Lower lobe of right lung (tissue), 2 donors: Measurements from ENCODE around the gene INPP5D. TPM values are rescaled to one million over a fixed set of nuclear protein-coding genes. Genes with fewer than 3 reads are reported as not detected.

Source experiments
- ATAC-seq, 2 donors: fragments of 200-7000 bp; cut with Tn5 transposase; one replicate each; pipeline ENCODE4 v1.9.1; 2020 to 2022; ENCODE audit warnings: mild to moderate bottlenecking in 2 of 2, moderate library complexity in 2 of 2
- DNase-seq: peaks from one replicate; pipeline ENCODE4 v3.0.0-alpha.2; 2020
- H3K27ac ChIP-seq: fragments of 200-600 bp; one replicate; pipeline ENCODE4 v1.8.0; 2022
- H3K27me3 ChIP-seq: fragments of 200-600 bp; one replicate; pipeline ENCODE4 v1.8.0; 2022; ENCODE audit warnings: low read depth
- H3K36me3 ChIP-seq: fragments of 200-600 bp; one replicate; pipeline ENCODE4 v1.8.0; 2022; ENCODE audit warnings: mild to moderate bottlenecking
- H3K4me1 ChIP-seq: fragments of 200-600 bp; one replicate; pipeline ENCODE4 v1.8.0; 2022
- H3K4me3 ChIP-seq: fragments of 200-600 bp; one replicate; pipeline ENCODE4 v1.8.0; 2022; ENCODE audit warnings: mild to moderate bottlenecking
- H3K9me3 ChIP-seq: fragments of 200-600 bp; one replicate; pipeline ENCODE4 v1.8.0; 2022
- CTCF ChIP-seq: fragments of 200-600 bp; IDR thresholded peaks from one replicate; pipeline ENCODE4 v1.8.0; 2022; ENCODE audit warnings: antibody characterized with exemption, mild to moderate bottlenecking
- intact Hi-C: fragments of 100-400 bp; cut with DNase I; formaldehyde crosslinking; loops from one replicate; pipeline ENCODE4 v1.11.0; 2022
- total RNA-seq: library from RNA; stranded (reverse); fragmentation: NEBNext Ultra II Directional; extraction: Animal tissue kit (Norgen Biotek cat#: 25700); gene quantifications from one replicate; pipeline ENCODE4 v1.2.1, GENCODE V29; 2021
- donor health status: DM: no; HTN: yes; CAD: no; lungs with severe emphysema.

The INPP5D gene
- total RNA-seq, 1 donor from 2014 or later = 32.0 TPM

- intact Hi-C loops = no loop called here
- no peaks in the 10 kb centered on the region for H3K9me3 ChIP-seq
- H3K36me3 ChIP-seq = peaks cover 79% of the 10 kb centered on the region
- ATAC-seq (no peak), DNase-seq (no peak)
- no peak overlapping the region for H3K27ac ChIP-seq
- no peak overlapping the region for H3K4me3 ChIP-seq
- H3K4me1 ChIP-seq = no peaks in the 10 kb centered on the region
- H3K27me3 ChIP-seq = no peaks in the 10 kb centered on the region
- no peak for TF ChIP-seq CTCF
These were observed 114.0 kb downstream of the INPP5D start for GRCh38 chr2:233174137-233174536.

GRCh38 chr2:233178994-233179847 lies 119.1 kb downstream of the INPP5D start:
- ATAC-seq (peak; percentile 63 to 68), DNase-seq (no peak)
- Histone ChIP-seq H3K4me1 (no peaks in the 10 kb centered on the region), H3K27ac (no peak overlapping the region), H3K4me3 (no peak overlapping the region), H3K9me3 (no peaks in the 10 kb centered on the region), H3K27me3 (no peaks in the 10 kb centered on the region), H3K36me3 (peaks cover 73% of the 10 kb centered on the region)
- intact Hi-C loops = no loop called here
- no peak for TF ChIP-seq CTCF

GRCh38 chr2:233179848-233180366 lies 119.8 kb downstream of the INPP5D start:
- intact Hi-C loops = no loop called here
- peaks cover 77% of the 10 kb centered on the region for H3K36me3 ChIP-seq
- H3K27me3 ChIP-seq = no peaks in the 10 kb centered on the region
- H3K4me3 ChIP-seq = no peak overlapping the region
- TF ChIP-seq CTCF = no peak
- no peak overlapping the region for H3K27ac ChIP-seq
- H3K9me3 ChIP-seq = no peaks in the 10 kb centered on the region
- ATAC-seq (peak in 1 of 2 donors; percentile 37), DNase-seq (no peak)
- H3K4me1 ChIP-seq = no peaks in the 10 kb centered on the region

- ATAC-seq (no peak), DNase-seq (no peak)
- Histone ChIP-seq H3K9me3 (no peaks in the 10 kb centered on the region), H3K27me3 (no peaks in the 10 kb centered on the region), H3K4me3 (no peak overlapping the region), H3K36me3 (peaks cover 69% of the 10 kb centered on the region), H3K27ac (no peak overlapping the region), H3K4me1 (peaks cover 4% of the 10 kb centered on the region)
- no peak for TF ChIP-seq CTCF
- intact Hi-C loops = no loop called here
These were observed 123.8 kb downstream of the INPP5D start for GRCh38 chr2:233183869-233184418.

GRCh38 chr2:233184669-233185068 lies 124.5 kb downstream of the INPP5D start:
- no peak for TF ChIP-seq CTCF
- Histone ChIP-seq H3K36me3 (peaks cover 69% of the 10 kb centered on the region), H3K27me3 (no peaks in the 10 kb centered on the region), H3K9me3 (no peaks in the 10 kb centered on the region), H3K27ac (no peak overlapping the region), H3K4me1 (peaks cover 4% of the 10 kb centered on the region), H3K4me3 (no peak overlapping the region)
- intact Hi-C loops = no loop called here
- no peak for ATAC-seq
- DNase-seq = no peak
